ENCODE data around the gene TMEM54.

DNA sequence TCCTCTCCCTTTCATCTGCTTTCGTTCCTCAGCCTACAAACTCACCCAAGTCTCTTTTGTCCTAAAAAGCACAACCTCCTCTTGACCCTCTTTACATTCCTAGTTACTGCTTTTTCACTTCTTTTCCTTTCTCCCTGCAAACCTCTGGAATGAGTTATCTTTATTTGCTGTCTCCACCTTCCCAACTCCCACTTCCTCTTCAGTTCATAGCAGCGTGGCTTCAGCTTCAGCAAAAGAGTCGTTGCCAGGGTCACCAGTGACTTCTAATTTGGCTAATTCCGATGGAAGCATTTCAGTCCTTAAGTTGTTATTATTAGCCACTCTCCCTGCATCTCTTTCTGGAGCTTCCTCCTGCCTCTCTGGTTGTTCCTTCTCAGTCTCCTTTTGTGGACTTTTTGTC is 6.2 kb upstream of the TMEM54 start:
- no peak for TF ChIP-seq ARNT (IDR thresholded peaks at IDR 0.05)
- TF ChIP-seq KDM3A (CRISPR knock-in tag; IDR thresholded peaks at IDR 0.05; ENCODE audit: low read depth): no peak
- TF ChIP-seq HNRNPH1 (optimal IDR thresholded peaks at IDR 0.05; ENCODE audit: low read depth, low read length): no peak
- no peak for TF ChIP-seq MXI1 (IDR thresholded peaks at IDR 0.05; ENCODE audit: borderline replicate concordance, low read depth, low read length)
- no peak for TF ChIP-seq ZKSCAN5 (CRISPR knock-in tag; IDR thresholded peaks at IDR 0.05)
- TF ChIP-seq POLR2A (IDR thresholded peaks at IDR 0.05; ENCODE audit: insufficient read depth in 1 of 2, low read depth in 2 of 2, low read length in 2 of 2): no peak
